ENCODE results near the gene NCOA1.

GRCh38 chr2:24517247-24517646, 26.2 kb downstream of the NCOA1 start:
- TF ChIP-seq REST (IDR thresholded peaks at IDR 0.05), result no peak
- no peak for TF ChIP-seq MAX (IDR thresholded peaks at IDR 0.05)
- no peak for TF ChIP-seq CTCF (IDR thresholded peaks at IDR 0.05; ENCODE audit: low read depth, low read length, missing input control)
- no peak for TF ChIP-seq RAD21 (IDR thresholded peaks at IDR 0.05)
- TF ChIP-seq GABPA (IDR thresholded peaks at IDR 0.05 in 1 of 2, conservative IDR thresholded peaks at IDR 0.05 in 1 of 2), result no peak
- TF ChIP-seq ZBTB33 (IDR thresholded peaks at IDR 0.05), result no peak
- TF ChIP-seq HNF4G (IDR thresholded peaks at IDR 0.05), result no peak
- no peak for TF ChIP-seq TAF1 (conservative IDR thresholded peaks at IDR 0.05)
- no peak for TF ChIP-seq HNF4A (conservative IDR thresholded peaks at IDR 0.05)
- TF ChIP-seq JUND (IDR thresholded peaks at IDR 0.05), result no peak
- TF ChIP-seq RXRA (IDR thresholded peaks at IDR 0.05), result no peak
- TF ChIP-seq YY1 (IDR thresholded peaks at IDR 0.05), result no peak
- no peak for TF ChIP-seq SP1 (IDR thresholded peaks at IDR 0.05)
- no peak for TF ChIP-seq FOXA1 (IDR thresholded peaks at IDR 0.05)

Data from liver (tissue), 3 donors.